H9 (cell line): ENCODE measurements around the gene SLC34A1. TPM values are rescaled to one million over a fixed set of nuclear protein-coding genes. Genes with fewer than 3 reads are reported as not detected.

Source experiments
- DNase-seq: peaks from one replicate; pipeline ENCODE4 v3.0.0-alpha.2; 2017
- H2AFZ ChIP-seq: one replicate; pipeline ENCODE4 v1.6.1; 2013; ENCODE audit warnings: mild to moderate bottlenecking, low read length, control low read depth, moderate library complexity
- H2AK5ac ChIP-seq: 2 replicates; pipeline ENCODE4 v1.6.1; 2013; ENCODE audit warnings: low read length, control low read depth, mixed read lengths; ENCODE audit not compliant: insufficient read length
- H2BK120ac ChIP-seq: one replicate; pipeline ENCODE4 v1.6.1; 2013; ENCODE audit warnings: low read depth, mild to moderate bottlenecking, low read length, control low read depth, inconsistent platforms; ENCODE audit not compliant: poor library complexity, severe bottlenecking
- H2BK12ac ChIP-seq: 2 replicates; pipeline ENCODE4 v1.6.1; 2013; ENCODE audit warnings: low read length, control low read depth, mixed read lengths, low read depth; ENCODE audit not compliant: insufficient read length
- H2BK15ac ChIP-seq: 2 replicates; pipeline ENCODE4 v1.6.1; 2013; ENCODE audit warnings: low read depth, low read length, control low read depth
- H2BK20ac ChIP-seq: one replicate; pipeline ENCODE4 v1.6.1; 2013; ENCODE audit warnings: low read depth, mild to moderate bottlenecking, low read length, control low read depth, inconsistent platforms; ENCODE audit not compliant: poor library complexity, severe bottlenecking
- H2BK5ac ChIP-seq: 2 replicates; pipeline ENCODE4 v1.6.1; 2013; ENCODE audit warnings: low read length, control low read depth, mixed read lengths; ENCODE audit not compliant: insufficient read length
- H3K14ac ChIP-seq: 2 replicates; pipeline ENCODE4 v1.6.1; 2013; ENCODE audit warnings: low read length, control low read depth; ENCODE audit not compliant: insufficient read depth
- H3K18ac ChIP-seq: 2 replicates; pipeline ENCODE4 v1.6.1; 2013; ENCODE audit warnings: low read depth, mild to moderate bottlenecking, mixed read lengths, low read length, control low read depth; ENCODE audit not compliant: insufficient read length
- H3K23ac ChIP-seq: 2 replicates; pipeline ENCODE4 v1.6.1; 2013; ENCODE audit warnings: low read length, control low read depth, mixed read lengths, low read depth; ENCODE audit not compliant: insufficient read length
- H3K23me2 ChIP-seq: 2 replicates; pipeline ENCODE4 v1.6.1; 2013; ENCODE audit warnings: low read depth, mild to moderate bottlenecking, mixed read lengths, low read length, control low read depth; ENCODE audit not compliant: insufficient read length, poor library complexity, severe bottlenecking
- H3K27ac ChIP-seq: 2 replicates; pipeline ENCODE4 v1.5.1; 2013; ENCODE audit warnings: low read length, control low read depth, mixed read lengths, low read depth; ENCODE audit not compliant: insufficient read length
- H3K27me3 ChIP-seq: 2 replicates; pipeline ENCODE4 v1.6.1; 2013; ENCODE audit warnings: low read length, control low read depth, inconsistent platforms; ENCODE audit not compliant: insufficient read depth
- H3K4ac ChIP-seq: 2 replicates; pipeline ENCODE4 v1.6.1; 2013; ENCODE audit warnings: low read depth, mild to moderate bottlenecking, control low read depth, inconsistent platforms, low read length, moderate library complexity
- H3K4me1 ChIP-seq: 2 replicates; pipeline ENCODE4 v1.6.1; 2013; ENCODE audit warnings: low read length, control low read depth, inconsistent platforms; ENCODE audit not compliant: insufficient read depth
- H3K4me2 ChIP-seq: 2 replicates; pipeline ENCODE4 v1.6.1; 2013; ENCODE audit warnings: low read length, control low read depth, mixed read lengths; ENCODE audit not compliant: insufficient read length, insufficient read depth
- H3K56ac ChIP-seq: 2 replicates; pipeline ENCODE4 v1.6.1; 2013; ENCODE audit warnings: low read depth, mild to moderate bottlenecking, mixed read lengths, low read length, control low read depth; ENCODE audit not compliant: insufficient read length
- H3K79me1 ChIP-seq: 2 replicates; pipeline ENCODE4 v1.6.1; 2013; ENCODE audit warnings: low read depth, mild to moderate bottlenecking, moderate library complexity, low read length, control low read depth, inconsistent platforms; ENCODE audit not compliant: insufficient read depth, poor library complexity, severe bottlenecking
- H3K79me2 ChIP-seq: 2 replicates; pipeline ENCODE4 v1.6.1; 2013; ENCODE audit warnings: low read length, control low read depth, inconsistent platforms; ENCODE audit not compliant: insufficient read depth
- H3K9ac ChIP-seq: 2 replicates; pipeline ENCODE4 v1.6.1; 2013; ENCODE audit warnings: low read length, control low read depth, mixed read lengths; ENCODE audit not compliant: insufficient read length; ENCODE audit errors: extremely low read depth
- H3K9me3 ChIP-seq: one replicate; pipeline ENCODE4 v1.6.1; 2013; ENCODE audit warnings: low read depth, low read length, inconsistent platforms; ENCODE audit not compliant: control insufficient read depth
- H3T11ph ChIP-seq: one replicate; pipeline ENCODE4 v1.6.1; 2013; ENCODE audit warnings: mild to moderate bottlenecking, low read length, control low read depth, inconsistent platforms
- H4K20me1 ChIP-seq: one replicate; pipeline ENCODE4 v1.6.1; 2013; ENCODE audit not compliant: control insufficient read depth, insufficient read length, insufficient read depth
- H4K5ac ChIP-seq: 2 replicates; pipeline ENCODE4 v1.6.1; 2013; ENCODE audit warnings: low read depth, mild to moderate bottlenecking, mixed read lengths, low read length, control low read depth; ENCODE audit not compliant: insufficient read length
- H4K8ac ChIP-seq: replicated peaks from 2 replicates; pipeline ENCODE4 v1.6.1; 2013; ENCODE audit warnings: low read length, control low read depth, mixed read lengths, low read depth; ENCODE audit not compliant: insufficient read length
- H4K91ac ChIP-seq: 2 replicates; pipeline ENCODE4 v1.6.1; 2013; ENCODE audit warnings: low read depth, mild to moderate bottlenecking, moderate library complexity, mixed read lengths, low read length, control low read depth; ENCODE audit not compliant: insufficient read length
- H3K27ac Mint-ChIP-seq, 3 experiments: 2 replicates in 2 of 3; 3 replicates in 1 of 3; pipeline ENCODE4 v1.8.0; 2020 to 2021; ENCODE audit warnings: mixed read lengths in 3 of 3, mild to moderate bottlenecking in 1 of 3, moderate library complexity in 1 of 3
- H3K27me3 Mint-ChIP-seq: 2 replicates; pipeline ENCODE4 v1.8.0; 2021; ENCODE audit warnings: low read depth, mild to moderate bottlenecking, moderate library complexity, mixed read lengths
- H3K36me3 Mint-ChIP-seq, 3 experiments: 2 replicates in 2 of 3; 3 replicates in 1 of 3; pipeline ENCODE4 v1.8.0; 2020 to 2021; ENCODE audit warnings: low read depth in 3 of 3, mixed read lengths in 3 of 3; ENCODE audit not compliant: insufficient read depth in 1 of 3
- H3K4me1 Mint-ChIP-seq, 2 experiments: 2 replicates each; pipeline ENCODE4 v1.8.0; 2020; ENCODE audit warnings: mixed read lengths in 2 of 2
- H3K4me3 Mint-ChIP-seq, 2 experiments: 2 replicates in 1 of 2; 3 replicates in 1 of 2; pipeline ENCODE4 v1.8.0; 2020 to 2021; ENCODE audit warnings: mild to moderate bottlenecking in 2 of 2, mixed read lengths in 2 of 2, moderate library complexity in 1 of 2
- H3K9me3 Mint-ChIP-seq, 2 experiments: 2 replicates in 1 of 2; 3 replicates in 1 of 2; pipeline ENCODE4 v1.8.0; 2020; ENCODE audit warnings: mild to moderate bottlenecking in 2 of 2, mixed read lengths in 2 of 2, moderate library complexity in 1 of 2
- CTCF ChIP-seq: fragments of 200-600 bp; sonication (generic); conservative IDR thresholded peaks from 3 replicates; pipeline ENCODE4 v1.8.0; 2021; ENCODE audit warnings: antibody characterized with exemption, mild to moderate bottlenecking
- whole genome bisulfite sequencing: extraction: QIAGEN DNeasy Blood & Tissue Kit; methylation state at CpG from one replicate; pipeline ENCODE4 v1.1.7; 2013; ENCODE audit warnings: missing lambda C conversion rate, low lambda C conversion rate, mixed read lengths; ENCODE audit not compliant: insufficient read length; ENCODE audit errors: extremely low coverage; 5-methylcytosine and 5-hydroxymethylcytosine counted together
- total RNA-seq: library from RNA; stranded (reverse); gene quantifications from 2 replicates; pipeline ENCODE4 v1.2.1, GENCODE V29; 2021

The SLC34A1 gene
- total RNA-seq, 1 experiment from 2014 or later: not detected

GRCh38 chr5:177347699-177348098 is 36.5 kb upstream of the SLC34A1 start:
- WGBS: no CpG with 5 or more reads among the region's 4 CpGs
- H3K4me1 Mint-ChIP-seq: peaks cover 20 to 24% of the 10 kb centered on the region in 2 experiments
- no peak overlapping the region for H4K8ac ChIP-seq
- no peaks in the 10 kb centered on the region for H3K9me3 Mint-ChIP-seq
- H4K5ac ChIP-seq: no peak overlapping the region
- no peak overlapping the region for H3K9ac ChIP-seq
- H3K23me2 ChIP-seq: peaks cover 7% of the 10 kb centered on the region
- peaks cover 3% of the 10 kb centered on the region; the same call in 1 of the 2 replicates for H3K4me1 ChIP-seq
- no peak overlapping the region for H4K91ac ChIP-seq
- H2BK15ac ChIP-seq: no peak overlapping the region
- no peaks in the 10 kb centered on the region for H3K9me3 ChIP-seq
- no peak overlapping the region for H3K14ac ChIP-seq
- H2AK5ac ChIP-seq: no peak overlapping the region
- H3K79me2 ChIP-seq: peaks cover 19% of the 10 kb centered on the region
- H3K4me2 ChIP-seq: no peak overlapping the region
- no peak overlapping the region for H2BK120ac ChIP-seq
- no peak overlapping the region for H3K18ac ChIP-seq
- peaks cover 4 to 31% (median 31%) of the 10 kb centered on the region in 3 experiments; a peak in 6 of 7 replicates for H3K36me3 Mint-ChIP-seq
- no peak for TF ChIP-seq CTCF
- no peak overlapping the region for H3K56ac ChIP-seq
- H3K27ac Mint-ChIP-seq: no peak overlapping the region
- H2BK12ac ChIP-seq: no peak overlapping the region
- H3K79me1 ChIP-seq: peaks cover 4% of the 10 kb centered on the region
- H3K27me3 ChIP-seq: no peaks in the 10 kb centered on the region
- H3K4ac ChIP-seq: no peak overlapping the region
- no peak overlapping the region for H3T11ph ChIP-seq
- no peak overlapping the region for H2BK20ac ChIP-seq
- no peak overlapping the region for H3K23ac ChIP-seq
- H2BK5ac ChIP-seq: no peak overlapping the region
- no peaks in the 10 kb centered on the region; the same call in 1 of the 2 replicates for H3K27me3 Mint-ChIP-seq
- H2AFZ ChIP-seq: no peak overlapping the region
- no peak overlapping the region for H3K27ac ChIP-seq
- H3K4me3 Mint-ChIP-seq: no peak overlapping the region
- H4K20me1 ChIP-seq: no peaks in the 10 kb centered on the region
- DNase-seq: no peak
